Liver (tissue), 9 donors: Measurements from ENCODE around the gene MAMDC2. TPM values are rescaled to one million over a fixed set of nuclear protein-coding genes. Genes with fewer than 3 reads are reported as not detected.

Source experiments
- DNase-seq: peaks from one replicate; pipeline ENCODE4 v3.0.0-alpha.2; 2017; ENCODE audit warnings: low spot score
- H3K27ac ChIP-seq, 2 donors: one replicate each; pipeline ENCODE4 v1.7.0; 2013; ENCODE audit warnings: inconsistent platforms in 2 of 2, low read length in 2 of 2, control low read depth in 1 of 2, low read depth in 1 of 2, mild to moderate bottlenecking in 1 of 2
- H3K27me3 ChIP-seq, 4 donors: one replicate each; pipeline versions ENCODE4 v1.6.1 to v1.7.0; 2013; ENCODE audit warnings: low read length in 3 of 4, inconsistent platforms in 1 of 4, mild to moderate bottlenecking in 1 of 4, moderate library complexity in 1 of 4; ENCODE audit not compliant: control insufficient read depth in 4 of 4, insufficient read depth in 4 of 4
- H3K36me3 ChIP-seq, 4 donors: one replicate each; pipeline versions ENCODE4 v1.6.1 to v1.7.0; 2013; ENCODE audit warnings: low read length in 3 of 4, mild to moderate bottlenecking in 3 of 4, low read depth in 1 of 4, moderate library complexity in 1 of 4; ENCODE audit not compliant: control insufficient read depth in 4 of 4, insufficient read depth in 3 of 4
- H3K4me1 ChIP-seq, 4 donors: one replicate each; pipeline versions ENCODE4 v1.6.1 to v1.7.0; 2013; ENCODE audit warnings: low read length in 3 of 4, mild to moderate bottlenecking in 3 of 4, moderate library complexity in 1 of 4; ENCODE audit not compliant: control insufficient read depth in 4 of 4, insufficient read depth in 4 of 4
- H3K4me3 ChIP-seq, 3 donors: one replicate each; pipeline versions ENCODE4 v1.6.1 to v1.7.0; 2013; ENCODE audit warnings: low read length in 3 of 3, control low read depth in 1 of 3, low read depth in 1 of 3, mild to moderate bottlenecking in 1 of 3
- H3K9ac ChIP-seq, 2 donors: one replicate each; pipeline ENCODE4 v1.7.0; 2013; ENCODE audit warnings: low read length in 2 of 2, mild to moderate bottlenecking in 2 of 2, moderate library complexity in 2 of 2, control low read depth in 1 of 2, low read depth in 1 of 2
- H3K9me3 ChIP-seq, 4 donors: one replicate each; pipeline versions ENCODE4 v1.6.1 to v1.7.0; 2013; ENCODE audit warnings: low read length in 3 of 4; ENCODE audit not compliant: control insufficient read depth in 4 of 4
- EGR1 ChIP-seq, 2 donors: IDR thresholded peaks; 2 replicates each; pipeline ENCODE4 v1.6.1; 2016 to 2018; ENCODE audit warnings: antibody characterized with exemption in 2 of 2, low read depth in 2 of 2
- FOXA2 ChIP-seq: IDR thresholded peaks from 2 replicates; pipeline ENCODE4 v1.6.1; 2016; ENCODE audit warnings: antibody characterized with exemption
- HNF4A ChIP-seq, 2 donors: conservative IDR thresholded peaks; 2 replicates each; pipeline ENCODE4 v1.6.1; 2016; ENCODE audit warnings: antibody characterized with exemption in 2 of 2, mild to moderate bottlenecking in 2 of 2
- HNF4G ChIP-seq: IDR thresholded peaks from 2 replicates; pipeline ENCODE4 v1.6.1; 2016; ENCODE audit warnings: antibody characterized with exemption
- JUND ChIP-seq, 2 donors: IDR thresholded peaks; 2 replicates each; pipeline ENCODE4 v1.6.1; 2016; ENCODE audit warnings: antibody characterized with exemption in 2 of 2
- NR2F2 ChIP-seq: IDR thresholded peaks from 2 replicates; pipeline ENCODE4 v1.6.1; 2016; ENCODE audit warnings: antibody characterized with exemption
- RAD21 ChIP-seq, 2 donors: IDR thresholded peaks; 2 replicates each; pipeline ENCODE4 v1.6.1; 2016; ENCODE audit warnings: antibody characterized with exemption in 2 of 2, mild to moderate bottlenecking in 2 of 2
- RXRA ChIP-seq, 2 donors: IDR thresholded peaks; 2 replicates each; pipeline ENCODE4 v1.6.1; 2017 to 2018; ENCODE audit warnings: antibody characterized with exemption in 2 of 2, mild to moderate bottlenecking in 1 of 2
- SP1 ChIP-seq: IDR thresholded peaks from 2 replicates; pipeline ENCODE4 v1.6.1; 2018; ENCODE audit warnings: antibody characterized with exemption, mild to moderate bottlenecking
- TAF1 ChIP-seq: conservative IDR thresholded peaks from 2 replicates; pipeline ENCODE4 v1.6.1; 2016; ENCODE audit warnings: antibody characterized with exemption, mild to moderate bottlenecking
- YY1 ChIP-seq: IDR thresholded peaks from 2 replicates; pipeline ENCODE4 v1.6.1; 2016; ENCODE audit warnings: antibody characterized with exemption, mild to moderate bottlenecking
- ZBTB33 ChIP-seq: IDR thresholded peaks from 2 replicates; pipeline ENCODE4 v1.6.1; 2016; ENCODE audit warnings: antibody characterized with exemption
- WGBS: extraction: QIAGEN DNeasy Blood & Tissue Kit; methylation state at CpG from one replicate; pipeline ENCODE4 v1.1.7; 2013; 5-methylcytosine and 5-hydroxymethylcytosine counted together
- polyA plus RNA-seq, 2 donors: library from polyadenylated mRNA; stranded (reverse) in 1 of 2; unstranded in 1 of 2; fragments of 200-250 nt in 1 of 2; fragments of >200 nt in 1 of 2; fragmentation: Nextera tagmentation in 1 of 2; extraction: Ambion mirVana in 1 of 2; gene quantifications; one replicate each; pipeline versions ENCODE4 v1.2.1 to v1.2.3, GENCODE V29; 2013 to 2015
- total RNA-seq, 2 donors: library from RNA; depleted of rRNA; stranded (reverse); fragments of >200 nt; gene quantifications; one replicate each; pipeline ENCODE4 v1.2.3, GENCODE V29; 2014
- TF ChIP-seq, protein P1 (sequence below): fragments of 150-350 bp; IDR thresholded peaks from 2 replicates; pipeline ENCODE4 v1.5.1; 2017; ENCODE audit warnings: improper control_type of control experiment, low read depth, low read length; ENCODE audit not compliant: missing input control
- TF ChIP-seq, protein P2 (sequence below): IDR thresholded peaks from 2 replicates; pipeline ENCODE4 v1.6.1; 2016; ENCODE audit warnings: antibody characterized with exemption, mild to moderate bottlenecking
- TF ChIP-seq, protein P3 (sequence below): IDR thresholded peaks from 2 replicates; pipeline ENCODE4 v1.6.1; 2016; ENCODE audit warnings: antibody characterized with exemption
- TF ChIP-seq, protein P4 (sequence below): IDR thresholded peaks from 2 replicates; pipeline ENCODE4 v1.6.1; 2016; ENCODE audit warnings: antibody characterized with exemption
- donor health status: healthy.
- donor health status: healthy.
- donor health status: healthy.
- donor health status: healthy.
- donor health status: healthy.

MAMDC2 gene
- total and polyA plus RNA-seq, 4 donors: 0.28 to 4.4 (median 1.0) TPM

DNA sequence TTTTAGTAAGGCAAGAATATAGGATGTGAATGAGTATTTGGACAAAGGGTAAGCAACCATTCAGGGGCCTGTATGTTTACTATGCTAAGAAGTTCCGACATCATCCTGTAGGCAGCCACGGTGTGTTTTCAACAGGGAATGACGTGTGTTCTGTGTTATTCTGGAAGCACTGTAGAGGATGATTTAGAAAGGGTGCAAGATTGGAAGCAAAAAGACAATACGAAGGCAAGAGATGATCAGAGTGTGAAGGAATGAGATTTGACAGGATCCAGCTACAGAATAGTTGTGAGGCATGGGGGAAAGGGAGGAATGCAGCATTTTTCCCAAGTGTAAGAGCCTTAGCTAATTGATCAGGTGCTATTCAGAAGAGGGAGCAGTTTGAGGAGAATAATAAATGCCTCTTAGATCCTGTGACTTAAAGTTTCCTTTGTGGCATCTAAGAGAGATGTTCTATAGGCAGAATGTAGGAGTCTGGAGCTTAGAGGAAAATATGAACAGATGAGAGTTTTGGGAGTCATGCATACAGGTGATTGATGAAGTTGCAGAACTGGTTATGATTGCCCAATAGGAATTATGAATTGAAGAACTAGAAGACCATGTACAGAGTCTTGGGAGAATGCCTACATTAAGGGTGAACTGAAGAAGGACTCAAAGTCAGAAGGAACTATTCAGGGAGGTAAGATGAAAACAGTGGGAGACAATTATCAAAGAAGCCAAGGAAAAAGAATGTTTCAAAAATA, 217.7 kb downstream of the MAMDC2 start:
- peaks cover 0 to 14% (median 9%) of the 10 kb centered on the region in 4 donors for H3K36me3 ChIP-seq
- TF ChIP-seq HNF4A (conservative IDR thresholded peaks at IDR 0.05): no peak
- TF ChIP-seq, protein P1, sequence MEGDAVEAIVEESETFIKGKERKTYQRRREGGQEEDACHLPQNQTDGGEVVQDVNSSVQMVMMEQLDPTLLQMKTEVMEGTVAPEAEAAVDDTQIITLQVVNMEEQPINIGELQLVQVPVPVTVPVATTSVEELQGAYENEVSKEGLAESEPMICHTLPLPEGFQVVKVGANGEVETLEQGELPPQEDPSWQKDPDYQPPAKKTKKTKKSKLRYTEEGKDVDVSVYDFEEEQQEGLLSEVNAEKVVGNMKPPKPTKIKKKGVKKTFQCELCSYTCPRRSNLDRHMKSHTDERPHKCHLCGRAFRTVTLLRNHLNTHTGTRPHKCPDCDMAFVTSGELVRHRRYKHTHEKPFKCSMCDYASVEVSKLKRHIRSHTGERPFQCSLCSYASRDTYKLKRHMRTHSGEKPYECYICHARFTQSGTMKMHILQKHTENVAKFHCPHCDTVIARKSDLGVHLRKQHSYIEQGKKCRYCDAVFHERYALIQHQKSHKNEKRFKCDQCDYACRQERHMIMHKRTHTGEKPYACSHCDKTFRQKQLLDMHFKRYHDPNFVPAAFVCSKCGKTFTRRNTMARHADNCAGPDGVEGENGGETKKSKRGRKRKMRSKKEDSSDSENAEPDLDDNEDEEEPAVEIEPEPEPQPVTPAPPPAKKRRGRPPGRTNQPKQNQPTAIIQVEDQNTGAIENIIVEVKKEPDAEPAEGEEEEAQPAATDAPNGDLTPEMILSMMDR: no peak
- TF ChIP-seq HNF4G: no peak
- TF ChIP-seq, protein P2, sequence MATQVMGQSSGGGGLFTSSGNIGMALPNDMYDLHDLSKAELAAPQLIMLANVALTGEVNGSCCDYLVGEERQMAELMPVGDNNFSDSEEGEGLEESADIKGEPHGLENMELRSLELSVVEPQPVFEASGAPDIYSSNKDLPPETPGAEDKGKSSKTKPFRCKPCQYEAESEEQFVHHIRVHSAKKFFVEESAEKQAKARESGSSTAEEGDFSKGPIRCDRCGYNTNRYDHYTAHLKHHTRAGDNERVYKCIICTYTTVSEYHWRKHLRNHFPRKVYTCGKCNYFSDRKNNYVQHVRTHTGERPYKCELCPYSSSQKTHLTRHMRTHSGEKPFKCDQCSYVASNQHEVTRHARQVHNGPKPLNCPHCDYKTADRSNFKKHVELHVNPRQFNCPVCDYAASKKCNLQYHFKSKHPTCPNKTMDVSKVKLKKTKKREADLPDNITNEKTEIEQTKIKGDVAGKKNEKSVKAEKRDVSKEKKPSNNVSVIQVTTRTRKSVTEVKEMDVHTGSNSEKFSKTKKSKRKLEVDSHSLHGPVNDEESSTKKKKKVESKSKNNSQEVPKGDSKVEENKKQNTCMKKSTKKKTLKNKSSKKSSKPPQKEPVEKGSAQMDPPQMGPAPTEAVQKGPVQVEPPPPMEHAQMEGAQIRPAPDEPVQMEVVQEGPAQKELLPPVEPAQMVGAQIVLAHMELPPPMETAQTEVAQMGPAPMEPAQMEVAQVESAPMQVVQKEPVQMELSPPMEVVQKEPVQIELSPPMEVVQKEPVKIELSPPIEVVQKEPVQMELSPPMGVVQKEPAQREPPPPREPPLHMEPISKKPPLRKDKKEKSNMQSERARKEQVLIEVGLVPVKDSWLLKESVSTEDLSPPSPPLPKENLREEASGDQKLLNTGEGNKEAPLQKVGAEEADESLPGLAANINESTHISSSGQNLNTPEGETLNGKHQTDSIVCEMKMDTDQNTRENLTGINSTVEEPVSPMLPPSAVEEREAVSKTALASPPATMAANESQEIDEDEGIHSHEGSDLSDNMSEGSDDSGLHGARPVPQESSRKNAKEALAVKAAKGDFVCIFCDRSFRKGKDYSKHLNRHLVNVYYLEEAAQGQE: no peak
- TF ChIP-seq NR2F2: no peak
- no peak for TF ChIP-seq RAD21 (IDR thresholded peaks at IDR 0.05)
- no peak for TF ChIP-seq JUND (IDR thresholded peaks at IDR 0.05)
- TF ChIP-seq ZBTB33: no peak
- TF ChIP-seq, protein P3, sequence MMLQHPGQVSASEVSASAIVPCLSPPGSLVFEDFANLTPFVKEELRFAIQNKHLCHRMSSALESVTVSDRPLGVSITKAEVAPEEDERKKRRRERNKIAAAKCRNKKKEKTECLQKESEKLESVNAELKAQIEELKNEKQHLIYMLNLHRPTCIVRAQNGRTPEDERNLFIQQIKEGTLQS: no peak
- TF ChIP-seq EGR1 (IDR thresholded peaks at IDR 0.05; ENCODE audit: low read depth in 2 of 2): no peak
- TF ChIP-seq, protein P4, sequence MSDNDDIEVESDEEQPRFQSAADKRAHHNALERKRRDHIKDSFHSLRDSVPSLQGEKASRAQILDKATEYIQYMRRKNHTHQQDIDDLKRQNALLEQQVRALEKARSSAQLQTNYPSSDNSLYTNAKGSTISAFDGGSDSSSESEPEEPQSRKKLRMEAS: no peak
- no peak for TF ChIP-seq FOXA2
- H3K4me1 ChIP-seq: peaks cover 8 to 31% (median 19%) of the 10 kb centered on the region in 4 donors
- no peaks in the 10 kb centered on the region for H3K27me3 ChIP-seq
- no peaks in the 10 kb centered on the region for H3K9me3 ChIP-seq
- H3K9ac ChIP-seq: no peak overlapping the region
- no peak for DNase-seq
- 91% methylated on average over 4 of the region's 4 CpGs for WGBS
- no peak overlapping the region for H3K27ac ChIP-seq
- no peak overlapping the region for H3K4me3 ChIP-seq

- WGBS: 91% methylated on average over 2 of the region's 2 CpGs
Observed at GRCh38 chr9:70262366-70262765, 218.7 kb downstream of the MAMDC2 start.

More at GRCh38 chr9:70262366-70262765, 218.7 kb downstream of the MAMDC2 start:
- Histone ChIP-seq H3K9me3 (no peaks in the 10 kb centered on the region), H3K36me3 (peaks cover 0 to 22% (median 14%) of the 10 kb centered on the region in 4 donors), H3K4me1 (peaks cover 4 to 22% (median 13%) of the 10 kb centered on the region in 4 donors), H3K27me3 (no peaks in the 10 kb centered on the region), H3K9ac (no peak overlapping the region), H3K4me3 (no peak overlapping the region), H3K27ac (no peak overlapping the region)
- DNase-seq: no peak
- TF ChIP-seq EGR1 (IDR thresholded peaks at IDR 0.05; ENCODE audit: low read depth in 2 of 2) (no peak), RXRA (IDR thresholded peaks at IDR 0.05) (no peak), HNF4A (conservative IDR thresholded peaks at IDR 0.05) (no peak), YY1 (no peak), FOXA2 (no peak), TAF1 (no peak), NR2F2 (no peak), RAD21 (IDR thresholded peaks at IDR 0.05) (no peak), SP1 (no peak)
- TF ChIP-seq, protein P3: no peak
- TF ChIP-seq, protein P4: no peak
- TF ChIP-seq, protein P1: no peak
